ENCODE measurements around the gene KLHL12. TPM values are rescaled to one million over a fixed set of nuclear protein-coding genes. Genes with fewer than 3 reads are reported as not detected.

KLHL12 gene
- total and polyA plus RNA-seq, 2 of the 8 experiments (the other 6 are each of a cell fraction or from before 2014, with no cell fraction given), result 27.2 to 33.3 TPM

DNA sequence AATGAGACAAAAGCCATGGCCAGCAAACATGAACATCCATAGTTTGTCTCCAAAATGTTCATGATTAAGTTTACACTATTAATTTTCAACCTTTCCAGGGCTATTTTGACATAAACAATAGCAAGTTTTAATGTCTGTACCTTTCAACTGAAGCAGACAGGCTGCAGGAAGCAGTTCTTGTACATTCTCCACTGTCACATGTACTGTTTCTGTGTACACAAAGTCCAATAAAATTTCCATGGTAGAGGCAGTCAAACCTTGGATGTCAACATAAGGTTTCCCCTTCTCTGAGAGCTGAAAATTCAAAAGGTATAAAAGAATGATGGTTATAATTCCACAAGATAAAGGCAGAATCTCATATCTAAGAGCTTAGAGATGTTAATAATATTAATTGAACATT lies 7.4 kb downstream of the KLHL12 start (continued):
- TF ChIP-seq, protein P1, sequence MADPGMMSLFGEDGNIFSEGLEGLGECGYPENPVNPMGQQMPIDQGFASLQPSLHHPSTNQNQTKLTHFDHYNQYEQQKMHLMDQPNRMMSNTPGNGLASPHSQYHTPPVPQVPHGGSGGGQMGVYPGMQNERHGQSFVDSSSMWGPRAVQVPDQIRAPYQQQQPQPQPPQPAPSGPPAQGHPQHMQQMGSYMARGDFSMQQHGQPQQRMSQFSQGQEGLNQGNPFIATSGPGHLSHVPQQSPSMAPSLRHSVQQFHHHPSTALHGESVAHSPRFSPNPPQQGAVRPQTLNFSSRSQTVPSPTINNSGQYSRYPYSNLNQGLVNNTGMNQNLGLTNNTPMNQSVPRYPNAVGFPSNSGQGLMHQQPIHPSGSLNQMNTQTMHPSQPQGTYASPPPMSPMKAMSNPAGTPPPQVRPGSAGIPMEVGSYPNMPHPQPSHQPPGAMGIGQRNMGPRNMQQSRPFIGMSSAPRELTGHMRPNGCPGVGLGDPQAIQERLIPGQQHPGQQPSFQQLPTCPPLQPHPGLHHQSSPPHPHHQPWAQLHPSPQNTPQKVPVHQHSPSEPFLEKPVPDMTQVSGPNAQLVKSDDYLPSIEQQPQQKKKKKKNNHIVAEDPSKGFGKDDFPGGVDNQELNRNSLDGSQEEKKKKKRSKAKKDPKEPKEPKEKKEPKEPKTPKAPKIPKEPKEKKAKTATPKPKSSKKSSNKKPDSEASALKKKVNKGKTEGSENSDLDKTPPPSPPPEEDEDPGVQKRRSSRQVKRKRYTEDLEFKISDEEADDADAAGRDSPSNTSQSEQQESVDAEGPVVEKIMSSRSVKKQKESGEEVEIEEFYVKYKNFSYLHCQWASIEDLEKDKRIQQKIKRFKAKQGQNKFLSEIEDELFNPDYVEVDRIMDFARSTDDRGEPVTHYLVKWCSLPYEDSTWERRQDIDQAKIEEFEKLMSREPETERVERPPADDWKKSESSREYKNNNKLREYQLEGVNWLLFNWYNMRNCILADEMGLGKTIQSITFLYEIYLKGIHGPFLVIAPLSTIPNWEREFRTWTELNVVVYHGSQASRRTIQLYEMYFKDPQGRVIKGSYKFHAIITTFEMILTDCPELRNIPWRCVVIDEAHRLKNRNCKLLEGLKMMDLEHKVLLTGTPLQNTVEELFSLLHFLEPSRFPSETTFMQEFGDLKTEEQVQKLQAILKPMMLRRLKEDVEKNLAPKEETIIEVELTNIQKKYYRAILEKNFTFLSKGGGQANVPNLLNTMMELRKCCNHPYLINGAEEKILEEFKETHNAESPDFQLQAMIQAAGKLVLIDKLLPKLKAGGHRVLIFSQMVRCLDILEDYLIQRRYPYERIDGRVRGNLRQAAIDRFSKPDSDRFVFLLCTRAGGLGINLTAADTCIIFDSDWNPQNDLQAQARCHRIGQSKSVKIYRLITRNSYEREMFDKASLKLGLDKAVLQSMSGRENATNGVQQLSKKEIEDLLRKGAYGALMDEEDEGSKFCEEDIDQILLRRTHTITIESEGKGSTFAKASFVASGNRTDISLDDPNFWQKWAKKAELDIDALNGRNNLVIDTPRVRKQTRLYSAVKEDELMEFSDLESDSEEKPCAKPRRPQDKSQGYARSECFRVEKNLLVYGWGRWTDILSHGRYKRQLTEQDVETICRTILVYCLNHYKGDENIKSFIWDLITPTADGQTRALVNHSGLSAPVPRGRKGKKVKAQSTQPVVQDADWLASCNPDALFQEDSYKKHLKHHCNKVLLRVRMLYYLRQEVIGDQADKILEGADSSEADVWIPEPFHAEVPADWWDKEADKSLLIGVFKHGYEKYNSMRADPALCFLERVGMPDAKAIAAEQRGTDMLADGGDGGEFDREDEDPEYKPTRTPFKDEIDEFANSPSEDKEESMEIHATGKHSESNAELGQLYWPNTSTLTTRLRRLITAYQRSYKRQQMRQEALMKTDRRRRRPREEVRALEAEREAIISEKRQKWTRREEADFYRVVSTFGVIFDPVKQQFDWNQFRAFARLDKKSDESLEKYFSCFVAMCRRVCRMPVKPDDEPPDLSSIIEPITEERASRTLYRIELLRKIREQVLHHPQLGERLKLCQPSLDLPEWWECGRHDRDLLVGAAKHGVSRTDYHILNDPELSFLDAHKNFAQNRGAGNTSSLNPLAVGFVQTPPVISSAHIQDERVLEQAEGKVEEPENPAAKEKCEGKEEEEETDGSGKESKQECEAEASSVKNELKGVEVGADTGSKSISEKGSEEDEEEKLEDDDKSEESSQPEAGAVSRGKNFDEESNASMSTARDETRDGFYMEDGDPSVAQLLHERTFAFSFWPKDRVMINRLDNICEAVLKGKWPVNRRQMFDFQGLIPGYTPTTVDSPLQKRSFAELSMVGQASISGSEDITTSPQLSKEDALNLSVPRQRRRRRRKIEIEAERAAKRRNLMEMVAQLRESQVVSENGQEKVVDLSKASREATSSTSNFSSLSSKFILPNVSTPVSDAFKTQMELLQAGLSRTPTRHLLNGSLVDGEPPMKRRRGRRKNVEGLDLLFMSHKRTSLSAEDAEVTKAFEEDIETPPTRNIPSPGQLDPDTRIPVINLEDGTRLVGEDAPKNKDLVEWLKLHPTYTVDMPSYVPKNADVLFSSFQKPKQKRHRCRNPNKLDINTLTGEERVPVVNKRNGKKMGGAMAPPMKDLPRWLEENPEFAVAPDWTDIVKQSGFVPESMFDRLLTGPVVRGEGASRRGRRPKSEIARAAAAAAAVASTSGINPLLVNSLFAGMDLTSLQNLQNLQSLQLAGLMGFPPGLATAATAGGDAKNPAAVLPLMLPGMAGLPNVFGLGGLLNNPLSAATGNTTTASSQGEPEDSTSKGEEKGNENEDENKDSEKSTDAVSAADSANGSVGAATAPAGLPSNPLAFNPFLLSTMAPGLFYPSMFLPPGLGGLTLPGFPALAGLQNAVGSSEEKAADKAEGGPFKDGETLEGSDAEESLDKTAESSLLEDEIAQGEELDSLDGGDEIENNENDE (IDR thresholded peaks at IDR 0.05; ENCODE audit: insufficient replicate concordance, low read length), result no peak
- no peak for TF ChIP-seq ZNF274 (IDR thresholded peaks at IDR 0.05; ENCODE audit: borderline replicate concordance, extremely low read depth, low read length)
- TF ChIP-seq, protein P2, sequence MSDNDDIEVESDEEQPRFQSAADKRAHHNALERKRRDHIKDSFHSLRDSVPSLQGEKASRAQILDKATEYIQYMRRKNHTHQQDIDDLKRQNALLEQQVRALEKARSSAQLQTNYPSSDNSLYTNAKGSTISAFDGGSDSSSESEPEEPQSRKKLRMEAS (IDR thresholded peaks at IDR 0.05), result no peak
- TF ChIP-seq RNF2 (IDR thresholded peaks at IDR 0.05; ENCODE audit: borderline replicate concordance, low read depth, low read length, missing control alignments, poor library complexity, severe bottlenecking), result no peak
- no peak for TF ChIP-seq JUN (IDR thresholded peaks at IDR 0.05; ENCODE audit: low read depth, low read length)
- TF ChIP-seq SRF (IDR thresholded peaks at IDR 0.05; ENCODE audit: low read depth, low read length), result no peak
